GM18951 (cell line): ENCODE measurements around the gene C11orf65.
"Not testable (repeated sequence)": the region's sequence is repeated elsewhere in the genome, so short reads cannot be mapped to it uniquely, and the experiment has no call there.

Experiments used
- POLR2A ChIP-seq: IDR thresholded peaks from 4 replicates; pipeline ENCODE4 v1.6.1; 2011; ENCODE audit warnings: mild to moderate bottlenecking; ENCODE audit not compliant: insufficient read length, insufficient read depth; ENCODE audit errors: extremely low read depth
- in situ Hi-C: fragments of 300-500 bp; cut with MboI; formaldehyde crosslinking; loops from one replicate; pipeline ENCODE4 v1.12.0; 2022; ENCODE audit warnings: low sequenced_read_pairs, mixed read lengths, inconsistent platforms; ENCODE audit not compliant: unreplicated experiment

Gene C11orf65

GRCh38 chr11:108496643-108497256, 29.4 kb upstream of the C11orf65 start:
- no peak for TF ChIP-seq POLR2A
- in situ Hi-C loops = no loop called here

DNA sequence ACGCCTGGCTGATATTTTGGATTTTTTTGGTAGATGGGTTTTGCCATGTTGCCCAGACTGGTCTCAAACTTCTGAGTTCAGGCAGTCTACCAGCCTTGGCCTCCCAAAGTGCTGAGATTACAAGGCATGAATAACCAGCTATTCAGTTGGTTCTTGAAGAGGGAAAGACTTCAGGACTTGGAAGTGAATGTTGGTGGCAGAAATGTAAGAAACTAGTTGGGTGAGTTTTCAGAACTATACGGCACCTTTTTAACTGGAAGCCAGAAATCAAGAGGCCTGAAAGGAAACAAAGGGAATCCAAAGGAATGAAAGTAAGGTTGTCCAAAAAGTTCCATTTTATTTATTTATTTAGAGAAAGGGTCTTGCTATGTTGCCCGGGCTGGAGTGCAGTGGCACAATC, 28.0 kb upstream of the C11orf65 start:
- in situ Hi-C loops = no loop called here

DNA sequence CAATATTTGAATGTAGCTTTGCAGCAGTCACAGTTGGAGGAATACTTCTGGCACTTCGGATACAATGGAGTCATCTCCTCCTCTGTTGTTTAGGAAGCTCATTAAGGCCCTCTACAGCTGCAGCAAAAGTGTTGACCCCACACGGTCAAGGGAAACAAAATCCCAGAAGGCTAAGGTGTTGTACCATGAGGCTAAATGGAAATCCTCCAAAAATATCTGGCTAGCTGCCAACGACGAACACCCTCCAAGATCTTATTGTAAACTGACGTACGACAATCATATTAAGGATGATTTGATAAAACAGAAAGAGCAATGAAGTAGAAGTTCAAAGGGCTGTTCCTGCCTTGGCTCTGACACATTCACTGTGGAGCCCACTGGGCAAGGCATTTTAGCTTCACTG, 26.9 kb upstream of the C11orf65 start:
- in situ Hi-C loops = no loop called here

More for the DNA sequence above, 28.0 kb upstream of the C11orf65 start:
- no peak for TF ChIP-seq POLR2A

DNA sequence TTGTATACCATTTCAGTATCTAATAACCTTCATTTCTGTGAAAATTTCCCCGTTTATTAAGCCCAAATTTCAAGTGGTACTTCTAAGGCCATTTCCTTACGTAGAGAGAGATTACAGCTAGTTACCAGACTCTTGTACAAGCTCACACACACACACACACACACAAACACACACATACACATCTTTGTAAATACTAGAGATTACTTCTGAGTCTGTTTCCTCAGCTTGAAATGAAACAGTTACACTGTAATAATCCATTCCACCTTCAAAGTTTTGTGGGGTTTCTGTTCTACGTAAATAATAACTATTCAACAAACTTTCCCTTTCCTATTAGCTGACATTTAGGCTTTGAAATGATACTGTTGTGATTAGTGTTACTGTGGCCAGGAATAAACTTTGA, 24.6 kb upstream of the C11orf65 start:
- in situ Hi-C loops = no loop called here
- TF ChIP-seq POLR2A = no peak

More for the DNA sequence above, 26.9 kb upstream of the C11orf65 start:
- no peak for TF ChIP-seq POLR2A

- no peak for TF ChIP-seq POLR2A
- in situ Hi-C loops = no loop called here
Observed at GRCh38 chr11:108486828-108487227, 19.5 kb upstream of the C11orf65 start.

DNA sequence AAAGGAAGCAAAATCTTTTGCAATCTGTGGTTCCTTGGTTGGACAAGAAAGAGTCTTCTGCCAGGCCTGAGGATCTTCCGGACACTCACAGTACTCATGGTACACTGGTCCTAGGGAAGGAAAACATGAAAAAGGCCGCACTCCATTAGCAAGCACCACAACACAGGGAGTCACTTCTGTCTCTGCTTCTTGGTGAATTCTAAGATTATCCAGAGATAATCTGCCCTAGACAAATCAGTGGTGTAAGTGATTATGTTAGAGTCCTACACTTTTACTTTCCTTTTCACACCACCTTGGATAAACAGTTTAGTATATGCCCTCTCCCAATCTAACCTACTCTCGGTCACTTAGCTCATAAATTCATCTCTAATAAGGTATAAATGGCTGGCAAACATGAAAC, 19.0 kb upstream of the C11orf65 start:
- no peak for TF ChIP-seq POLR2A
- in situ Hi-C loops = no loop called here

GRCh38 chr11:108483163-108483562, 15.8 kb upstream of the C11orf65 start:
- no peak for TF ChIP-seq POLR2A
- in situ Hi-C loops = no loop called here

- TF ChIP-seq POLR2A = no peak
- in situ Hi-C loops = no loop called here
Observed at GRCh38 chr11:108474664-108475463, 7.5 kb upstream of the C11orf65 start.

DNA sequence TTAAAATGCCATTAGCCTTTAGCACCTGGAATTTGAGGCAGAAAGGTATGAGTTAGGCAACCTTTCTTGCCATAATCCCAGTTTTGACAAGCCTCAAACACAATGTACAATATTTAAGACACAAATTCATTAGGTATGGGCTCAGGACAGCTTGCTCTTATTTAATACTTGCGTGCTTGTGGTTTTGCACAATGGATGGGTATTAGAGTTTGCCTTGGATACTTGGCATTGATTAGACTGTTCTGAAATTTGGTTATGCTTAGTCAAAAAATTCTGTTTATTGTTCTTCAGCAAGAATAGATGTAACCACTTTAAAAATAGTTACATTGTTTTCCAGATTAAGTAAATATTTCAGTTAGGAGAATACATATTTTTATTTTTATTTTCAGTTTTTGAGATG, 5.4 kb upstream of the C11orf65 start:
- TF ChIP-seq POLR2A = no peak
- in situ Hi-C loops = no loop called here

- in situ Hi-C loops = no loop called here
- TF ChIP-seq POLR2A = no peak
Observed at GRCh38 chr11:108468478-108468864, 1.1 kb upstream of the C11orf65 start.

DNA sequence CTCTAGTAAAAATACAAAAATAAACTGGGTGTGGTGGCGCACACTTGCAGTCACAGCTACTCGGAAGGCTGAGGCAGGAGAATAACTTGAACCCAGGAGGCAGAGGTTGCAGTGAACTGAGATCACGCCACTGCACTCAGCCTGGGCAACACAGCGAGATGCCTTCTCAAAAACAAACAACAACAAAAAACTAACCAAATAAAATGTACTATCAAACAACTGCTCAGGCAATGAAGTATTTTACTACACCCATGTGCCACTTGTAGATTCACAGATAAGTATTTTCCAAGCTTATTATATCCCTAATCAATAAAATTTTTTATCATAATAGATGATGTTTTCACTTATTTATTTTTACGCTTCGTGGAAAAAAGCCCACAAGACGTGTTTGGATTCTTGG, 924 bp downstream of the C11orf65 start:
- in situ Hi-C loops = no loop called here
- TF ChIP-seq POLR2A = no peak

- in situ Hi-C loops = no loop called here
Observed at GRCh38 chr11:108453207-108453835, 14.0 kb downstream of the C11orf65 start.

DNA sequence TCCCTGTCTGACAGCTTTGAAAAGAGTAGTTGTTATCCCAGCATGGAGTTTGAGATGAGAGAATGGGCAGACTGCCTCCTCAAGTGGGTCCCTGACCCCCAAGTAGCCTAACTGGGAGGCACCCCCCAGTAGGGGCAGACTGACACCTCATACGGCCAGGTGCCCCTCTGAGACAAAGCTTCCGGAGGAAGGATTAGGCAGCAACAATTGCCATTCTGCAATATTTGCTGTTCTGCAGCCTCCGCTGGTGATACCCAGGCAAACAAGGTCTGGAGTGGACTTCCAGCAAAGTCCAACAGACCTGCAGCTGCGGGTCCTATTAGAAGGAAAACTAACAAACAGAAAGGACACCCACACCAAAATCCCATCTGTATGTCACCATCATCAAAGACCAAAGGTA, 25.9 kb downstream of the C11orf65 start:
- in situ Hi-C loops = not testable (repeated sequence)

More at GRCh38 chr11:108453207-108453835, 14.0 kb downstream of the C11orf65 start:
- TF ChIP-seq POLR2A = no peak

DNA sequence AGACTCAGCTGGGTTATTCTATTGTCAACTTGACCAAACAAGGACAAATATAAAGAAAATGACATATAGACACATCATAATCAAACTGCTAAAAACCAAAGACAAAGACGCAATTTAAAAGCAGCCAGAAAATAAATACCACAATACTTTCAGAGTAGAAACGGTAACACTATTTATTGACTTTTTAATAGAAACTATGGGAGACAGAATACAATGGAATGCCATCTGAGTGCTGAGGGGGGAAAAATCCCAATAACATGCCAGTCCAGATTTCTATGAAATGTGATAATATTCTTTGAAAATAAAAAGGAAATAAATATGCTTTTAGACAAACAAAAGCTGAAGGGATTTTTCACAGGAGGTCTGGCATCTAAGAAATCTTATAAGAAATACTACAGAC, 30.7 kb downstream of the C11orf65 start:
- in situ Hi-C loops = no loop called here
- TF ChIP-seq POLR2A = no peak

- TF ChIP-seq POLR2A = no peak
- in situ Hi-C loops = no loop called here
Observed at GRCh38 chr11:108435066-108435465, 32.3 kb downstream of the C11orf65 start.
